Esophagus squamous epithelium (tissue), 5 donors: ENCODE results near the gene FIGNL2. TPM values are rescaled to one million over a fixed set of nuclear protein-coding genes. Genes with fewer than 3 reads are reported as not detected.
"Not testable (repeated sequence)": the region's sequence is repeated elsewhere in the genome, so short reads cannot be mapped to it uniquely, and the experiment has no call there.

Source experiments
- DNase-seq: peaks from one replicate; lab custom pipeline; 2025; lab: John Stamatoyannopoulos, UW
- H3K27ac ChIP-seq, 4 donors: fragments of 200-600 bp; sonication (generic); one replicate each; pipeline ENCODE4 v1.5.1; 2016 to 2019; ENCODE audit warnings: mild to moderate bottlenecking in 1 of 4
- H3K27me3 ChIP-seq, 4 donors: fragments of 200-600 bp; sonication (generic); 1 replicate in 3 of 4; 2 replicates in 1 of 4; pipeline versions ENCODE4 v1.5.1 to v1.6.0; 2017 to 2021; ENCODE audit warnings: antibody characterized with exemption in 1 of 4
- H3K36me3 ChIP-seq, 3 donors: fragments of 200-600 bp; sonication (generic); one replicate each; pipeline ENCODE4 v1.5.1; 2016 to 2019
- H3K4me1 ChIP-seq, 3 donors: fragments of 200-600 bp; sonication (generic); one replicate each; pipeline ENCODE4 v1.5.1; 2017 to 2019
- H3K4me3 ChIP-seq, 4 donors: fragments of 200-600 bp; sonication (generic); 1 replicate in 3 of 4; 2 replicates in 1 of 4; pipeline ENCODE4 v1.5.1; 2016 to 2019; ENCODE audit warnings: mild to moderate bottlenecking in 2 of 4, moderate library complexity in 1 of 4
- H3K9me3 ChIP-seq, 3 donors: fragments of 200-600 bp; sonication (generic); one replicate each; pipeline ENCODE4 v1.5.1; 2016 to 2019
- POLR2A ChIP-seq, 4 donors: fragments of 450-650 bp; IDR thresholded peaks; one replicate each; pipeline ENCODE4 v1.6.1; 2017; ENCODE audit warnings: antibody characterized with exemption in 4 of 4, mild to moderate bottlenecking in 4 of 4, moderate library complexity in 3 of 4
- WGBS, 2 donors: methylation state at CpG; one replicate each; pipeline ENCODE4 v1.1.5; 2018; 5-methylcytosine and 5-hydroxymethylcytosine counted together
- intact Hi-C: fragments of 100-400 bp; cut with DNase I; formaldehyde crosslinking; loops from one replicate; pipeline ENCODE4 v1.15.0; 2022
- total RNA-seq, 4 donors: library from RNA; depleted of rRNA; stranded (reverse); fragments of >200 nt; gene quantifications; one replicate each; pipeline ENCODE4 v1.1.0, GENCODE V29; 2016
- TF ChIP-seq, protein P1 (sequence below), 6 experiments: fragments of 450-650 bp in 4 of 6; fragments of 200-600 bp in 2 of 6; sonication (generic) in 2 of 6; IDR thresholded peaks; one replicate each; pipeline ENCODE4 v1.5.1; 2016 to 2019; ENCODE audit warnings: antibody characterized with exemption in 6 of 6, mild to moderate bottlenecking in 4 of 6, moderate library complexity in 4 of 6
- donor health status: DM: yes; HTN: yes; CAD: no.

Gene FIGNL2
- total RNA-seq, 4 donors from 2014 or later = 0.18 to 0.38 (median 0.19) TPM; not detected in 1

DNA sequence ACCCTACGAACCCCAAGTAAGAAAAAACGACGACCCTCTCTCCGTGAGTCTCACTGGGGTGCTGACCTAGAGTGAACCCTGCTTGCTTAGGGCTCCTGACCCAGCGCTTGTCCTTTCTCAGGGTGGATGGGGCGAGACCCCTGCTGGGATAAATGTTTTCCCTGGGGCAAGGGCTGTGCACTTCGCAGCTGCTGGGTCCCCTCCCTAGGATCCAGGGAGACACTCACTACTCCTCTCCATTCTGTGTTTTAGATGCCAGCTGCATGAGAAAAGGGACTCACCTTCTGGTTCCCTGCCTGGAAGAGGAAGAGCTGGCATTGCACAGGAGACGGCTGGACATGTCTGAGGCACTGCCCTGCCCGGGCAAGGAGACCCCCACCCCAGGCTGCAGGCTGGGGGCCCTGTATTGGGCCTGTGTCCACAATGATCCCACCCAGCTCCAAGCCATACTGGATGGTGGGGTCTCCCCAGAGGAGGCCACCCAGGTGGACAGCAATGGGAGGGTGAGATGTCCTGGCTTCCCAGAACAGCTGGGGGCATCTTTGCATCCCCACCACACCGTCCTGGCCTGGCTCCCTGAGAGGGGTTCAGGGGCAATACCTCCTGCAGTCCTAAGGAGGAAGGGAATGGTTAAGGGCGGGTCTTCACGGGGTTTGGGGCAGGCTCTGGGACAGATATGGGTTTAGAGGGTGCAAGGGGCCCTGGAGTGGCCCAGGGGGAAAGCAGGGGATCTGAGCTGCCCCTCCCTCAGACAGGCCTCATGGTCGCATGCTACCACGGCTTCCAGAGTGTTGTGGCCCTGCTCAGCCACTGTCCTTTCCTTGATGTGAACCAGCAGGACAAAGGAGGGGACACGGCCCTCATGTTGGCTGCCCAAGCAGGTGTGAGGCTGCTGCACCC is 40.0 kb upstream of the FIGNL2 start:
- Histone ChIP-seq H3K27me3 (peaks cover 0 to 21% (median 0%) of the 10 kb centered on the region in 4 donors), H3K9me3 (no peaks in the 10 kb centered on the region), H3K27ac (no peak overlapping the region), H3K4me3 (no peak overlapping the region), H3K4me1 (peaks cover 0 to 22% (median 4%) of the 10 kb centered on the region in 3 donors), H3K36me3 (no peaks in the 10 kb centered on the region)
- TF ChIP-seq, protein P1, sequence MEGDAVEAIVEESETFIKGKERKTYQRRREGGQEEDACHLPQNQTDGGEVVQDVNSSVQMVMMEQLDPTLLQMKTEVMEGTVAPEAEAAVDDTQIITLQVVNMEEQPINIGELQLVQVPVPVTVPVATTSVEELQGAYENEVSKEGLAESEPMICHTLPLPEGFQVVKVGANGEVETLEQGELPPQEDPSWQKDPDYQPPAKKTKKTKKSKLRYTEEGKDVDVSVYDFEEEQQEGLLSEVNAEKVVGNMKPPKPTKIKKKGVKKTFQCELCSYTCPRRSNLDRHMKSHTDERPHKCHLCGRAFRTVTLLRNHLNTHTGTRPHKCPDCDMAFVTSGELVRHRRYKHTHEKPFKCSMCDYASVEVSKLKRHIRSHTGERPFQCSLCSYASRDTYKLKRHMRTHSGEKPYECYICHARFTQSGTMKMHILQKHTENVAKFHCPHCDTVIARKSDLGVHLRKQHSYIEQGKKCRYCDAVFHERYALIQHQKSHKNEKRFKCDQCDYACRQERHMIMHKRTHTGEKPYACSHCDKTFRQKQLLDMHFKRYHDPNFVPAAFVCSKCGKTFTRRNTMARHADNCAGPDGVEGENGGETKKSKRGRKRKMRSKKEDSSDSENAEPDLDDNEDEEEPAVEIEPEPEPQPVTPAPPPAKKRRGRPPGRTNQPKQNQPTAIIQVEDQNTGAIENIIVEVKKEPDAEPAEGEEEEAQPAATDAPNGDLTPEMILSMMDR (IDR thresholded peaks at IDR 0.05) = no peak
- no peak for DNase-seq
- 69 to 73% methylated on average over 8 of the region's 15 CpGs for WGBS, 2 donors
- intact Hi-C loops = no loop called here

DNA sequence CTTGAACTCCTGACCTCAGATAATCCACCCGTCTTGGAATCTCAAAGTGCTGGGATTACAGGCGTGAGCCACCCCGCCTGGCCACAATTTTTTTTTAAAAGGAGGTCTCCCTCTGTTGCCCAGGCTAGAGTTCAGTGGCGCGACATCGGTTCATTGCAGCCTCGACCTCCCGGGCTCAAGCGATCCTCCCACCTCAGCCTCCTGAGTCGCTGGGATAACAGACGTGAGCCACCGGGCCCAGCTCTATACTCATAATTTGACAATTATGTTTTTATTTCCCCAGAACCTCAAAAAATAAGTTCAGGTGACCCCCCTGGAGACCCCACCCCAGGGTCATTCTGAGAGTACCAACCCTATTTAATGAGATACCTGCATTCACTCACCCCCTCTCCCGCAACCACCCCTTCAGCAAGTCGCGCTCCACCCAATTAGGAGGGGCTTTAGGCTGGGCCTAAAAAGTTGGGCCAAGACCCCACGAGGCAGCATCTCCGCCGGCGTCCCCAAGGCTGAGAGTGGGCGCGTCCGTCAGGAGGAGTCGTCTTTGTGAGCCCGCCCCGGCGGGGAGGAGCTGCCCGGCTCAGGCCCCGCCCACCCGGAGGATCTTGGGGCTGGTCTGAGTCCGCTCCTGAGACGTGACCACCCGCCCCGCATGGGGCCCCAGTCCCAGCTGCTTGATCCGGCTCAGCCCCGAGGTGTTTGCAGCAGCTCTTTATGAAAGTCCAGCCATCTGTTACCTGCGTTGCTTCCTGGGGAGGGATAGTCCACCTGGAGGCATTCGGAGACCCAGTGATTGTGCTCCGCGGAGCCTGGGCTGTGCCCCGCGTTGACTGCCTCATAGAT is 39.2 kb upstream of the FIGNL2 start, which contains the start of gene ANKRD33:
TSS of gene ANKRD33 (plus strand) at position 628 of the 840 bp plus-strand sequence. CDS start at position 712, 84 bp downstream.
- Histone ChIP-seq H3K27ac (no peak within 1 kb of the TSS), H3K27me3 (peaks cover 0 to 21% (median 0%) of the 10 kb centered on the region in 4 donors), H3K4me3 (no peak within 1 kb of the TSS), H3K9me3 (no peaks in the 10 kb centered on the region), H3K36me3 (no peaks in the 10 kb centered on the region), H3K4me1 (peaks cover 0 to 22% (median 4%) of the 10 kb centered on the region in 3 donors)
- intact Hi-C loops = no loop called here
- TF ChIP-seq, protein P1 (IDR thresholded peaks at IDR 0.05) = no peak
- no peak for TF ChIP-seq POLR2A (IDR thresholded peaks at IDR 0.05)
- DNase-seq = no peak
- 73 to 93% methylated on average over 12 to 16 of the region's 41 CpGs for WGBS, 2 donors

DNA sequence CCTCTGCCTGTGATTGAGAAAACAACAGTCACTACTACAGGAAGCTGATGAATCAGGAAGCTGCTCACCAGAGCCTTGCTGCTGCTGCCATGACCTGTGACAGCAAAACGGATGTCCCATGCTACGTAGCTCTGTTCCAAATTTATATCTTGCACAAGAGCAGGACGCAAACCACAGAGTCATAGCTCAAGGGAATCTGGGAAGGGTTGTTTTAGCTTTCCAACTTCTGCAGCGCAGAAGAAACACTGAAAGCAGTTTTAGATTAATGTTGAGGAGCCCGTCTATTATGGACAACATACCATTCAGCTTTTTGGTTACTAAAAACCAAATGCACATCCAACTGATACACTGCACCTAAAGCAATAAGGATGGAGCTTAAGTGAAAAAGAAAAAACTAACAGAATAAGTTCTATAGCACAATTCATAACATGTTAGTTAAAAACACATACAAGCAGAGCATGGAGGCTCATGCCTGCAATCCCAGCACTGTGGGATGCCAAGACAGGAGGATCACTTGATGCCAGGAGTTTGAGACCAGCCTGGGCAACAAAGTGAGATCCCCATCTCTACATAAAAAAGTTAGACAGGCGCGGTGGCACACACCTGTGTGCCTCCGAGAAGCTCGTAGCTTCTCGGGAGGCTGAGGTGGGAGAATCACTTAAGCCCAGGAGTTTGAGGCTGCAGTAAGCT is 37.6 kb upstream of the FIGNL2 start:
- H3K4me3 ChIP-seq = no peak overlapping the region
- no peak for DNase-seq
- intact Hi-C loops = no loop called here
- WGBS, 2 donors = 33 to 61% methylated on average over 8 to 10 of the region's 10 CpGs
- H3K27me3 ChIP-seq = peaks cover 0 to 21% (median 0%) of the 10 kb centered on the region in 4 donors
- H3K4me1 ChIP-seq = peaks cover 0 to 22% (median 4%) of the 10 kb centered on the region in 3 donors
- TF ChIP-seq, protein P1 (IDR thresholded peaks at IDR 0.05) = no peak
- no peak for TF ChIP-seq POLR2A (IDR thresholded peaks at IDR 0.05)
- no peaks in the 10 kb centered on the region for H3K36me3 ChIP-seq
- H3K9me3 ChIP-seq = no peaks in the 10 kb centered on the region
- H3K27ac ChIP-seq = peak overlapping the region; percentile 3 to 68 (median 48)

DNA sequence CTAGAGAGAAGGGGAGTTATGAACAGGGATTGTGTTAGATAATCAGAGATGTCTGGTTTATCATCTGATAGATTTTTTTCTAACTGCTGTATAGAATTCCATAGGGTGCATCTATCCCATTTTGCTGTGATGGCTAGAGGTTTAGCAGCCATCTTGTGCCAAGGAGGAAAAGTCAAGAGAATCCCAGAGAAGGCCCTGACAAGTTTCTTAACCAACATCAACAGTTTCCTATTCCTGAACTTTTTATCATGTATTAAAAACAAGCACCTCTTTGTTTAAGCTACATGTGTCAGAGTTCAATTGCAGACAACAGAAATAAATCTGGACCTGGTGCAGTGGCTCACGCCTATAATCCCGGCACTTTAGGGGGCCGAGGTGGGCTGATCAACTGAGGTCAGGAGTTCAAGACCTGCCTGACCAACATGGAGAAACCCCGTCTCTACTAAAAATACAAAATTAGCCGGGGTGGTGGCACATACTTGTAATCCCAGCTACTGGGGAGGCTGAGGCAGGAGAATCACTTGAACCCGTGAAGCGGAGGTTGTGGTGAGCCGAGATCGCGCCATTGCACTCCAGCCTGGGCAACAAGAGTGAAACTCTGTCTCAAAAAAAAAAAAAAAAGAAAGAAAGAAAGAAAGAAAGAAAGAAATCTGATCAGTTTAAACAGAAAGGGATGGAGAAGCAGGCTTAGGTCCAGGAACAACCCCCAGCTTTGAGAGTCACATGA is 36.9 kb upstream of the FIGNL2 start:
- intact Hi-C loops, H3K9me3 ChIP-seq, H3K4me3 ChIP-seq, DNase-seq, H3K36me3 ChIP-seq: not testable (repeated sequence)
- WGBS, 2 donors = 72 to 85% methylated on average over 9 to 10 of the region's 10 CpGs
- H3K27me3 ChIP-seq = peaks cover 0 to 21% (median 0%) of the 10 kb centered on the region in 4 donors
- H3K4me1 ChIP-seq = peaks cover 0 to 22% (median 4%) of the 10 kb centered on the region in 3 donors
- peak overlapping the region in 3 of 4 donors; percentile 59 to 68 (median 62) for H3K27ac ChIP-seq
